GM12878 (cell line): Measurements from ENCODE around the gene UBE2L6. TPM values are rescaled to one million over a fixed set of nuclear protein-coding genes. Genes with fewer than 3 reads are reported as not detected.

Source experiments
- ATAC-seq: fragments of 200-7000 bp; cut with Tn5 transposase; 3 replicates; pipeline ENCODE4 v1.9.1; 2020; ENCODE audit warnings: mild to moderate bottlenecking, moderate library complexity
- BruUV-seq: library from RNA; stranded (reverse); fragments of 400-500 nt; replicated peaks from 2 replicates; lab custom pipeline; 2021; lab: Mats Ljungman, UMichigan
- CTCF ChIA-PET: fragments of 300-600 bp; sonication (Branson Sonifier 250); formaldehyde crosslinking; extraction: SDS; loops from one replicate; lab custom pipeline; 2021; ENCODE audit warnings: inconsistent platforms; lab: Yijun Ruan, JAX
- POLR2A ChIA-PET: fragments of 350-600 bp; formaldehyde crosslinking; extraction: SDS; loops from one replicate; lab custom pipeline; 2021; ENCODE audit warnings: inconsistent platforms; lab: Charles Lee
- RAD21 ChIA-PET: fragments of 300-600 bp; sonication (Branson Sonifier 250); formaldehyde crosslinking; loops from one replicate; lab custom pipeline; 2023; ENCODE audit warnings: antibody characterized with exemption; ENCODE audit not compliant: unreplicated experiment; lab: Charles Lee
- SMC1A ChIA-PET: fragments of 300-600 bp; sonication (Branson Sonifier 250); formaldehyde crosslinking; loops from one replicate; lab custom pipeline; 2023; ENCODE audit not compliant: unreplicated experiment, uncharacterized antibody; lab: Charles Lee
- DNase-seq: peaks from one replicate; pipeline ENCODE4 v3.0.0-alpha.2; 2011; ENCODE audit warnings: low read depth, low spot score
- FAIRE-seq: peaks from 3 replicates; lab custom pipeline; 2011; peaks lifted over from hg19 to GRCh38; lab: Jason Lieb, UNC
- H2AFZ ChIP-seq: 2 replicates; pipeline ENCODE4 v1.6.0; 2011; ENCODE audit warnings: low read depth, low read length, control low read depth; ENCODE audit not compliant: control insufficient read depth
- H3K27ac ChIP-seq: 2 replicates; pipeline ENCODE4 v1.5.1; 2011; ENCODE audit warnings: control low read depth; ENCODE audit not compliant: control insufficient read depth, insufficient read depth
- H3K27me3 ChIP-seq, 2 experiments: replicated peaks in 1 of 2; 2 replicates each; pipeline versions ENCODE4 v1.6.0 to v1.6.1; 2011; ENCODE audit warnings: low read length in 1 of 2; ENCODE audit not compliant: control insufficient read depth in 2 of 2, insufficient read depth in 2 of 2
- H3K36me3 ChIP-seq, 2 experiments: 2 replicates each; pipeline ENCODE4 v1.5.1; 2011; ENCODE audit warnings: low read length in 1 of 2; ENCODE audit not compliant: control insufficient read depth in 2 of 2, insufficient read depth in 2 of 2
- H3K4me1 ChIP-seq: 2 replicates; pipeline ENCODE4 v1.6.1; 2011; ENCODE audit warnings: mild to moderate bottlenecking, low read length, moderate library complexity, mixed read lengths; ENCODE audit not compliant: control insufficient read depth, insufficient read depth
- H3K4me2 ChIP-seq: 2 replicates; pipeline ENCODE4 v1.6.0; 2011; ENCODE audit warnings: control low read depth; ENCODE audit not compliant: control insufficient read depth, insufficient read depth
- H3K4me3 ChIP-seq: fragments of 200-600 bp; sonication (generic); 2 replicates; pipeline ENCODE4 v1.5.1; 2016
- H3K79me2 ChIP-seq: 2 replicates; pipeline ENCODE4 v1.6.0; 2011; ENCODE audit warnings: low read length; ENCODE audit not compliant: control insufficient read depth, insufficient read depth
- H3K9ac ChIP-seq: 2 replicates; pipeline ENCODE4 v1.8.0; 2011; ENCODE audit warnings: low read length, control low read depth, mixed read lengths; ENCODE audit not compliant: control insufficient read depth, insufficient read depth
- H3K9me3 ChIP-seq: replicated peaks from 3 replicates; pipeline ENCODE4 v1.5.1; 2011; ENCODE audit warnings: mild to moderate bottlenecking, low read length; ENCODE audit not compliant: control insufficient read depth, insufficient read depth
- H4K20me1 ChIP-seq: 2 replicates; pipeline ENCODE4 v1.6.0; 2011; ENCODE audit not compliant: control insufficient read depth, insufficient read depth
- ATF2 ChIP-seq: IDR thresholded peaks from 2 replicates; pipeline ENCODE4 v1.6.1; 2012; ENCODE audit warnings: low read length, inconsistent platforms
- BRCA1 ChIP-seq: IDR thresholded peaks from 2 replicates; pipeline ENCODE4 v1.6.1; 2011; ENCODE audit warnings: low read depth, low read length, improper control_type of control experiment
- IRF5 ChIP-seq: fragments of 450-650 bp; IDR thresholded peaks from 2 replicates; pipeline ENCODE4 v1.6.1; 2017; ENCODE audit warnings: borderline replicate concordance
- MEF2B ChIP-seq: fragments of 450-650 bp; IDR thresholded peaks from 2 replicates; pipeline ENCODE4 v1.6.1; 2018; ENCODE audit warnings: mild to moderate bottlenecking, moderate library complexity; ENCODE audit not compliant: partially characterized antibody, poor library complexity, severe bottlenecking
- PAX5 ChIP-seq: IDR thresholded peaks from 2 replicates; pipeline ENCODE4 v1.6.1; 2011; ENCODE audit warnings: low read depth, low read length, borderline replicate concordance
- RFX5 ChIP-seq: IDR thresholded peaks from 2 replicates; pipeline ENCODE4 v1.6.1; 2011; ENCODE audit warnings: low read depth, low read length, improper control_type of control experiment
- TCF3 ChIP-seq: IDR thresholded peaks from 2 replicates; pipeline ENCODE4 v1.6.1; 2012; ENCODE audit warnings: low read depth, mild to moderate bottlenecking, low read length, borderline replicate concordance; ENCODE audit not compliant: insufficient read depth
- ZBTB4 ChIP-seq: fragments of 450-650 bp; formaldehyde crosslinking; IDR thresholded peaks from 2 replicates; pipeline ENCODE4 v1.4.0; 2022; ENCODE audit warnings: mild to moderate bottlenecking, moderate library complexity
- ZNF217 ChIP-seq: fragments of 450-650 bp; IDR thresholded peaks from 2 replicates; pipeline ENCODE4 v1.6.1; 2017; ENCODE audit warnings: antibody characterized with exemption, mild to moderate bottlenecking
- WGBS: methylation state at CpG from one replicate; pipeline ENCODE4 v1.1.6; 2016; ENCODE audit warnings: low lambda C conversion rate; ENCODE audit not compliant: insufficient replicate concordance, insufficient coverage; ENCODE audit errors: missing lambda C conversion rate; 5-methylcytosine and 5-hydroxymethylcytosine counted together
- in situ Hi-C: fragments of 300-500 bp; cut with MboI; formaldehyde crosslinking; loops from 9 replicates; pipeline ENCODE4 v1.14.3; 2018; ENCODE audit warnings: mixed read lengths
- intact Hi-C: fragments of 100-400 bp; cut with micrococcal nuclease; formaldehyde crosslinking; loops from one replicate; pipeline ENCODE4 v1.14.2; 2022; ENCODE audit not compliant: unreplicated experiment
- polyA plus RNA-seq, 11 experiments: library from polyadenylated mRNA; depleted of rRNA in 4 of 11; unstranded in 6 of 11; stranded (reverse) in 5 of 11; fragments of >200 nt; fragmentation: Nextera tagmentation in 4 of 11; fragmentation: Illumina TruSeq in 1 of 11; extraction: Ambion mirVana in 4 of 11; extraction: Trizol in 1 of 11; gene quantifications; 1 replicate in 1 of 11; 2 replicates in 10 of 11; pipeline versions ENCODE4 v1.2.1 to v1.2.3, GENCODE V29; 2011 to 2016; ENCODE audit warnings: inconsistent platforms in 2 of 11, missing spikeins in 2 of 11, low read depth in 1 of 11
- total RNA-seq, 4 experiments: library from RNA; depleted of rRNA in 3 of 4; stranded (reverse); fragments of >200 nt in 3 of 4; fragmentation: Illumina TruSeq in 1 of 4; extraction: Trizol in 1 of 4; gene quantifications; 2 replicates each; pipeline versions ENCODE4 v1.2.1 to v1.2.3, GENCODE V29; 2013 to 2021

UBE2L6 gene
- total and polyA plus RNA-seq, 10 of the 15 experiments (the other 5 are each of a cell fraction or from before 2014, with no cell fraction given) = 114 to 295 (median 173) TPM

GRCh38 chr11:57597461-57597915 lies 30.0 kb upstream of the UBE2L6 start, which contains the start of gene SERPING1:
TSS of gene SERPING1 (plus strand) at chr11:57597685. CDS start at chr11:57598271, 586 bp downstream.
- POLR2A ChIA-PET = no interaction called here
- WGBS = 32% methylated on average over 9 of the region's 10 CpGs
- peaks cover 4 to 5% of the 10 kb centered on the region in 2 experiments for H3K27me3 ChIP-seq
- in situ Hi-C loops = no loop called here
- SMC1A ChIA-PET = no interaction called here
- H3K9ac ChIP-seq = no peak within 1 kb of the TSS
- no peak within 1 kb of the TSS for H3K4me2 ChIP-seq
- no peak within 1 kb of the TSS for H3K4me3 ChIP-seq
- DNase-seq = no peak
- H3K27ac ChIP-seq = no peak within 1 kb of the TSS
- no peak for TF ChIP-seq MEF2B
- TF ChIP-seq TCF3 = no peak
- H3K79me2 ChIP-seq = no peaks in the 10 kb centered on the region
- FAIRE-seq = no peak
- RAD21 ChIA-PET = interaction anchor here (1.1 kb wide), 1 partner anchor 10 kb away, joined by 3 read pairs; no protein-coding TSS in a partner anchor
- H3K36me3 ChIP-seq = no peaks in the 10 kb centered on the region
- no peak within 1 kb of the TSS for H2AFZ ChIP-seq
- no TSS peak for BruUV-seq
- intact Hi-C loops = no loop called here
- H4K20me1 ChIP-seq = no peaks in the 10 kb centered on the region
- CTCF ChIA-PET = no interaction called here
- H3K4me1 ChIP-seq = no peaks in the 10 kb centered on the region
- no peak for ATAC-seq
- H3K9me3 ChIP-seq = no peaks in the 10 kb centered on the region

- intact Hi-C loops (no loop called here), in situ Hi-C loops (no loop called here)
- Histone ChIP-seq H3K27me3 (peaks cover 4 to 5% of the 10 kb centered on the region in 2 experiments), H3K36me3 (no peaks in the 10 kb centered on the region), H3K4me1 (no peaks in the 10 kb centered on the region), H3K9ac (no peak overlapping the region), H3K79me2 (no peaks in the 10 kb centered on the region), H3K4me3 (no peak overlapping the region), H3K9me3 (no peaks in the 10 kb centered on the region), H3K4me2 (no peak overlapping the region), H3K27ac (no peak overlapping the region), H4K20me1 (no peaks in the 10 kb centered on the region), H2AFZ (no peak overlapping the region)
- POLR2A ChIA-PET = interaction anchor here (0.6 kb wide), 1 partner anchor 32 kb away, joined by 3 read pairs; no protein-coding TSS in a partner anchor
- RAD21 ChIA-PET = interaction anchor here (1.1 kb wide), 1 partner anchor 8 kb away, joined by 3 read pairs; no protein-coding TSS in a partner anchor
- BruUV-seq = no TSS peak
- CTCF ChIA-PET = interaction anchor here (0.6 to 1.8 kb wide), 5 partner anchors 28 to 192 kb away, joined by 3 to 7 read pairs (median 3); partner anchors contain the start of gene UBE2L6
- SMC1A ChIA-PET = no interaction called here
- ATAC-seq = no peak
- WGBS = 11% methylated on average over 5 of the region's 5 CpGs
- no peak for DNase-seq
- FAIRE-seq = no peak
- TF ChIP-seq PAX5 (no peak), ZNF217 (no peak), ATF2 (no peak), RFX5 (no peak), BRCA1 (no peak), TCF3 (no peak), IRF5 (no peak), ZBTB4 (CRISPR knock-in tag) (no peak)
Observed at GRCh38 chr11:57596266-57596885, 28.9 kb upstream of the UBE2L6 start.
